HG02870 (cell line): ENCODE measurements around the gene LCN1.

Experiments
- ATAC-seq: cut with Tn5 transposase; IDR thresholded peaks from one replicate; pipeline ENCODE4 v1.9.1; 2021; ENCODE audit warnings: mild to moderate bottlenecking, moderate library complexity; ENCODE audit not compliant: unreplicated experiment

Gene LCN1

GRCh38 chr9:135565636-135566035, 44.4 kb downstream of the LCN1 start:
- ATAC-seq: no peak

DNA sequence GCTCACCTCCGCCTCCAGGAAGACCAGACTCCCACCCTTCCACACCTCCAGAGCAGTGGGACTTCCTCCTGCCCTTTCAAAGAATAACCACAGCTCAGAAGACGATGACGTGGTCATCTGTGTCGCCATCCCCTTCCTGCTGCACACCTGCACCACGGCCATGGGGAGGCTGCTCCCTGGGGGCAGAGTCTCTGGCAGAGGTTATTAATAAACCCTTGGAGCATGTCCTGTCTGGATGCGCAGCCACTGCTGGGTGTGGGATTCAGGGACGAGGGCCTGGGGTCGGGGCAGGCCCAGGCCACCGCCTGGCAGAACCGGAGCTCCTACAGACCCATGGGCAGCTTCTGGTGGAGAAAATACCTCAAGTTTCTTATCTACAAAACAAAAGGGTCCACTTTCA, 45.3 kb downstream of the LCN1 start:
- ATAC-seq: no peak

GRCh38 chr9:135567311-135567710, 46.1 kb downstream of the LCN1 start:
- ATAC-seq: no peak

DNA sequence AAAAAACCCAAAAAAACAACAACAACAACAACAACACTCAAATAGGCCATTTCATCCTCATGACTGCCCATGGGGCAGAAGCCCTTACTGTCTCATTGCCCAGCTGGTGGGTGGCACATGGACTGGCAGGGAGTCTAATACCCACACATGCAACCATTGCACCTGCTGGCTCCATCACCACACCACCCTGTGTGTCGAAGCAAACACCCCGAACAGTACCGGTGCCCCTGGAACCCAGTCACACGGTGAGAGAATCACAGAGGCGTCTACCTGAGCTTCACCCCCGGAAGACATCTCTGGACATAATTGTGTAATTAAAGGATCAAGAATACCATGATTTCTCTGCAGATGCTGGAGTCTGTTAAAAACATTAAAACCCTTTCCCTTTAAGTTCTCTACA, 46.8 kb downstream of the LCN1 start:
- no peak for ATAC-seq

- ATAC-seq: no peak
Measured at GRCh38 chr9:135570456-135570855, 49.2 kb downstream of the LCN1 start.

- ATAC-seq: no peak
Measured at GRCh38 chr9:135572233-135572632, 51.0 kb downstream of the LCN1 start.

- ATAC-seq: no peak
Measured at GRCh38 chr9:135573124-135573523, 51.9 kb downstream of the LCN1 start.

GRCh38 chr9:135574331-135574730, 53.1 kb downstream of the LCN1 start:
- ATAC-seq: no peak

GRCh38 chr9:135574943-135575342, 53.7 kb downstream of the LCN1 start:
- no peak for ATAC-seq
